ENCODE measurements around the gene CELF4. TPM values are rescaled to one million over a fixed set of nuclear protein-coding genes. Genes with fewer than 3 reads are reported as not detected.

Gene CELF4
- total and polyA plus RNA-seq, 2 of the 4 experiments (the other 2 are of a cell fraction): not detected

GRCh38 chr18:37407571-37407970, 158.0 kb downstream of the CELF4 start:
- Histone ChIP-seq H3K9ac (ENCODE audit: low read depth, low read length) (no peak overlapping the region), H3K27me3 (ENCODE audit: control insufficient read depth, insufficient read depth, low read length) (no peaks in the 10 kb centered on the region; the same call in 1 of the 2 replicates), H2AFZ (replicated peaks; ENCODE audit: low read length, poor library complexity) (no peak overlapping the region), H4K8ac (ENCODE audit: low read depth in 2 of 2, low read length in 2 of 2) (no peak overlapping the region), H4K91ac (ENCODE audit: insufficient read depth, low read depth, low read length) (no peak overlapping the region), H4K5ac (ENCODE audit: low read depth, low read length) (no peak overlapping the region), H3K4ac (ENCODE audit: low read depth, low read length) (no peak overlapping the region), H3K14ac (replicated peaks; ENCODE audit: low read depth, low read length) (no peak overlapping the region), H3K9me1 (ENCODE audit: insufficient read depth, low read length) (peaks cover 4% of the 10 kb centered on the region; the same call in 1 of the 2 replicates), H2BK15ac (ENCODE audit: low read depth, low read length) (no peak overlapping the region), H3K27ac (ENCODE audit: insufficient read depth, low read length) (no peak overlapping the region), H3K9me3 (ENCODE audit: control insufficient read depth, insufficient read depth, low read length) (no peaks in the 10 kb centered on the region; the same call in 1 of the 2 replicates), H3K79me1 (ENCODE audit: low read depth in 1 of 2, low read length in 2 of 2) (no peaks in the 10 kb centered on the region), H3K4me3 (ENCODE audit: insufficient read depth, low read depth, low read length) (no peak overlapping the region), H3K4me1 (ENCODE audit: control insufficient read depth, insufficient read depth, low read length) (peaks cover 11% of the 10 kb centered on the region; the same call in 1 of the 2 replicates), H2BK120ac (ENCODE audit: low read depth, low read length) (no peak overlapping the region), H3K36me3 (ENCODE audit: control insufficient read depth, insufficient read depth, low read length) (no peaks in the 10 kb centered on the region), H2BK5ac (ENCODE audit: low read depth, low read length, poor library complexity, severe bottlenecking) (no peak overlapping the region), H2BK20ac (ENCODE audit: low read depth, low read length) (no peak overlapping the region), H3K4me2 (ENCODE audit: low read depth, low read length) (no peak overlapping the region), H3K56ac (ENCODE audit: extremely low read depth, insufficient read depth, low read length) (no peak overlapping the region), H4K20me1 (ENCODE audit: insufficient read depth, low read length) (no peaks in the 10 kb centered on the region), H2AK9ac (replicated peaks; ENCODE audit: low read depth, low read length, poor library complexity) (no peak overlapping the region), H3K18ac (ENCODE audit: low read depth, low read length) (no peak overlapping the region), H2AK5ac (ENCODE audit: low read depth, low read length) (no peak overlapping the region), H3K23ac (ENCODE audit: low read depth, low read length) (no peak overlapping the region)
- TF ChIP-seq RFX5 (IDR thresholded peaks at IDR 0.05; ENCODE audit: low read depth, low read length): no peak
- TF ChIP-seq CHD1 (IDR thresholded peaks at IDR 0.05; ENCODE audit: low read depth, low read length): no peak
- POLR2A ChIA-PET (ENCODE audit: unreplicated experiment): no interaction called here
- DNase-seq (no peak), ATAC-seq (ENCODE audit: low read depth) (no peak)
- dilution Hi-C loops (cut with HindIII; ENCODE audit: low sequenced_read_pairs, unreplicated experiment) (no loop called here), in situ Hi-C loops (cut with MboI; ENCODE audit: low sequenced_read_pairs) (loop anchor here (10.0 kb wide), 1 partner anchor 57 kb away; no protein-coding TSS in a partner anchor), intact Hi-C loops (cut with micrococcal nuclease) (no loop called here)
- CTCF ChIA-PET: interaction anchor here (0.6 kb wide), 1 partner anchor 13 kb away, joined by 3 read pairs; no protein-coding TSS in a partner anchor
- no CpG with 5 or more reads among the region's 4 CpGs for WGBS, 2 experiments (ENCODE audit: extremely low coverage in 2 of 2, insufficient read length in 1 of 2)
- no TSS peak for BruUV-seq (replicated peaks)
